Activated CD8-positive, alpha-beta memory T cell treated with anti-CD3 and anti-CD28 coated beads, Interleukin-2, amount 50 U/mL, for 24 hours (primary cell): ENCODE results near the gene COL4A3.

Experiments
- DNase-seq: peaks from one replicate; pipeline ENCODE4 v3.0.0-alpha.2; 2020; ENCODE audit errors: extremely low read depth

COL4A3 gene

GRCh38 chr2:227163998-227164762, at the start of gene COL4A3, which contains the start of gene COL4A4:
Gene COL4A3 (plus strand): TSS chr2:227164624. CDS start chr2:227164727, 103 bp downstream.
Gene COL4A4 (minus strand): TSS chr2:227164205. CDS start chr2:227147483, 16,722 bp downstream.
- no peak for DNase-seq

GRCh38 chr2:227115761-227116160, 48.7 kb upstream of the COL4A3 start:
- no peak for DNase-seq

- no peak for DNase-seq
Observed at GRCh38 chr2:227117027-227117426, 47.4 kb upstream of the COL4A3 start.

- no peak for DNase-seq
Observed at GRCh38 chr2:227117852-227118251, 46.6 kb upstream of the COL4A3 start.

- DNase-seq: no peak
Observed at GRCh38 chr2:227118353-227118752, 46.1 kb upstream of the COL4A3 start.

- DNase-seq: no peak
Observed at GRCh38 chr2:227123697-227124096, 40.7 kb upstream of the COL4A3 start.

- no peak for DNase-seq
Observed at GRCh38 chr2:227124811-227125210, 39.6 kb upstream of the COL4A3 start.

GRCh38 chr2:227125506-227125905, 38.9 kb upstream of the COL4A3 start:
- no peak for DNase-seq

- DNase-seq: no peak
Observed at GRCh38 chr2:227127201-227127600, 37.2 kb upstream of the COL4A3 start.

GRCh38 chr2:227130636-227131035, 33.8 kb upstream of the COL4A3 start:
- DNase-seq: no peak

GRCh38 chr2:227132986-227133385, 31.4 kb upstream of the COL4A3 start:
- no peak for DNase-seq

- no peak for DNase-seq
Observed at GRCh38 chr2:227134591-227134990, 29.8 kb upstream of the COL4A3 start.

- DNase-seq: no peak
Observed at GRCh38 chr2:227141301-227141700, 23.1 kb upstream of the COL4A3 start.

GRCh38 chr2:227143895-227144294, 20.5 kb upstream of the COL4A3 start:
- no peak for DNase-seq

- DNase-seq: no peak
Observed at GRCh38 chr2:227146456-227146855, 18.0 kb upstream of the COL4A3 start.

GRCh38 chr2:227147023-227147422, 17.4 kb upstream of the COL4A3 start:
- no peak for DNase-seq

- DNase-seq: no peak
Observed at GRCh38 chr2:227148106-227148505, 16.3 kb upstream of the COL4A3 start.

- no peak for DNase-seq
Observed at GRCh38 chr2:227150222-227150936, 14.0 kb upstream of the COL4A3 start.

- DNase-seq: no peak
Observed at GRCh38 chr2:227152093-227152766, 12.2 kb upstream of the COL4A3 start.

GRCh38 chr2:227153307-227153706, 11.1 kb upstream of the COL4A3 start:
- DNase-seq: no peak

- no peak for DNase-seq
Observed at GRCh38 chr2:227153758-227154486, 10.5 kb upstream of the COL4A3 start.
